Activated naive CD4-positive, alpha-beta T cell treated with anti-CD3 and anti-CD28 coated beads, Interleukin-2, amount 50 U/mL, for 24 hours (primary cell): Measurements from ENCODE around the gene MCHR1.
"Not testable (repeated sequence)": the region's sequence is repeated elsewhere in the genome, so short reads cannot be mapped to it uniquely, and the experiment has no call there.

Source experiments
- H3K27ac Mint-ChIP-seq: one replicate; pipeline ENCODE4 v1.8.0; 2021; ENCODE audit warnings: mild to moderate bottlenecking, mixed read lengths
- H3K27me3 Mint-ChIP-seq: one replicate; pipeline ENCODE4 v1.8.0; 2021; ENCODE audit warnings: mixed read lengths
- H3K36me3 Mint-ChIP-seq: one replicate; pipeline ENCODE4 v1.8.0; 2021; ENCODE audit warnings: mixed read lengths
- H3K4me1 Mint-ChIP-seq: one replicate; pipeline ENCODE4 v1.8.0; 2021; ENCODE audit warnings: mixed read lengths
- H3K4me3 Mint-ChIP-seq: one replicate; pipeline ENCODE4 v1.8.0; 2021; ENCODE audit warnings: mild to moderate bottlenecking, mixed read lengths
- H3K9me3 Mint-ChIP-seq: one replicate; pipeline ENCODE4 v1.8.0; 2021; ENCODE audit warnings: mixed read lengths

Gene MCHR1

GRCh38 chr22:40651057-40651456 lies 28.2 kb upstream of the MCHR1 start:
- Mint-ChIP-seq H3K9me3 (no peaks in the 10 kb centered on the region), H3K4me1 (peaks cover 15% of the 10 kb centered on the region), H3K36me3 (no peaks in the 10 kb centered on the region), H3K27me3 (no peaks in the 10 kb centered on the region), H3K4me3 (no peak overlapping the region), H3K27ac (no peak overlapping the region)

- Mint-ChIP-seq H3K4me3 (peak overlapping the region; percentile 31), H3K36me3 (no peaks in the 10 kb centered on the region), H3K9me3 (no peaks in the 10 kb centered on the region), H3K27ac (peak overlapping the region; percentile 89), H3K27me3 (no peaks in the 10 kb centered on the region), H3K4me1 (peaks cover 11% of the 10 kb centered on the region)
Measured at GRCh38 chr22:40651563-40652501, 27.5 kb upstream of the MCHR1 start.

DNA sequence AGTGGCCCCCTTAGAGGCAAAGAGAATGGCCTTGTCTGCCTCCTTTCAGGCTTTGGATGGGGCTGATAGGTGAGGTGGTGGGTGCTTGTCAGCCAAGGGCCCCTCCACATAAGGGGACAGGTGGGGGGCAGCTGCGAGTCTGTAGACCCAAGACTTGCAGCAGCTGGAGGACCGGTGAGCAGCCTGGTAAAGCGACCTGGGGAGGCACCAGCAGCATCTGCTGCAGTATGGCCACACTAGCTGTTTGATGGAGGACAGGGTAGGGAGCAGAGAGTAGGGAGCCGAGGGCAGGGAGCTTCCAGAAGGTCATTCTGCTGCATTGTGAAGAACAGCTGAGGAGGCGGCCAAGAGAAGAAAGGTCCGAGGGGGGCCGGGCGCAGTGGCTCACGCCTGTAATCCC lies 25.9 kb upstream of the MCHR1 start:
- Mint-ChIP-seq H3K4me1 (peaks cover 11% of the 10 kb centered on the region), H3K36me3 (no peaks in the 10 kb centered on the region), H3K4me3 (no peak overlapping the region), H3K27me3 (no peaks in the 10 kb centered on the region), H3K9me3 (no peaks in the 10 kb centered on the region), H3K27ac (no peak overlapping the region)

DNA sequence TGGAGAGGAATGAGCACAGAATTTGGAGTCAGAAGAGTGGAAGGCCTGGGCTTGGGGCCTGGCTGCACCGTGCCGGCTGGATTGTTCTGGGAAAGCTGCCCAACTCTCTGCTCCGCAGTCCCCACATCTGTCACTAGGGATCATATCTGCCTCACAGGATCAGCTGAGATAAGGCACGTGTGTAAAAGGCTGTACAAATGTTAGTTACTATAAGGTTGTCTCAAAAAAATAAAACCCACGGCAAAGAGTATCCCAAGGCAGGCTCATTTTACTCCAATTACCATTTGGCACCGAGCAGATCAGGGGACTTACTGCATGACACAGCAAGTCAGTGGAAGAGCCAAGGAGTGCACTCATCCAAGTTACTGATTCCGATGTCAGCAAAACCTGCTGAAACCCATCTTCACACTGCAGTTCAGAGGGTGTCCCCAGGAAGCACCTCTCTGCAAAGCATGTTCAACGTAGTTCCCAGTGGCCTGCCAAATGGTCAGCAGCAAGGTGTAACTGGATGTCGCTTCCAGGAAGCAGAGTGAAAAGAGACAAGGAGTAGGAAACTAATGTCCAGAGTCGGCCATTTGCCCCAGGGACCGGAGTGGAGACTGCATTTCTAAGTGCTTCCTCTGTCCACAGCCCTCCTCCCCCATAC lies 24.6 kb upstream of the MCHR1 start:
- no peaks in the 10 kb centered on the region for H3K9me3 Mint-ChIP-seq
- H3K27me3 Mint-ChIP-seq, result no peaks in the 10 kb centered on the region
- H3K4me3 Mint-ChIP-seq, result no peak overlapping the region
- no peaks in the 10 kb centered on the region for H3K36me3 Mint-ChIP-seq
- peaks cover 11% of the 10 kb centered on the region for H3K4me1 Mint-ChIP-seq
- H3K27ac Mint-ChIP-seq, result no peak overlapping the region

DNA sequence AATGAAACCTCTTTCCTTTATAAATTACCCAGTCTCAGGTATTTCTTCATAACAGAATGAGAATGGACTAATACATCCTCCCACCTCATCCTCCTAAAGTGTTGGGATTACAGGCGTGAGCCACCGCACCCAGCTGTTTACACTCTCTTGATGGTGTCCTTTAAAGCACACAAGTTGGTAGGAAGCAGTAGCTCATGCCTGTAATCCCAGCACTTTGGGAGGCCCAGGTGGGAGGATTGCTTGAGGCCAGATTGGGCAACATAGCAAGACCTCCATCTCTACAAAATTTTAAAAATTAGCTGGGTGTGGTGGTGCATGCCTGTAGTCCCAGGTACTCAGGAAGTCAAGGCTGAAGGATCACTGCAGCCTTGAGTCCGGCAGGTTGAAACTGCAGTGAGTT lies 23.3 kb upstream of the MCHR1 start:
- H3K9me3 Mint-ChIP-seq, H3K4me3 Mint-ChIP-seq, H3K27ac Mint-ChIP-seq, H3K27me3 Mint-ChIP-seq, H3K36me3 Mint-ChIP-seq: not testable (repeated sequence)
- H3K4me1 Mint-ChIP-seq, result peaks cover 11% of the 10 kb centered on the region

DNA sequence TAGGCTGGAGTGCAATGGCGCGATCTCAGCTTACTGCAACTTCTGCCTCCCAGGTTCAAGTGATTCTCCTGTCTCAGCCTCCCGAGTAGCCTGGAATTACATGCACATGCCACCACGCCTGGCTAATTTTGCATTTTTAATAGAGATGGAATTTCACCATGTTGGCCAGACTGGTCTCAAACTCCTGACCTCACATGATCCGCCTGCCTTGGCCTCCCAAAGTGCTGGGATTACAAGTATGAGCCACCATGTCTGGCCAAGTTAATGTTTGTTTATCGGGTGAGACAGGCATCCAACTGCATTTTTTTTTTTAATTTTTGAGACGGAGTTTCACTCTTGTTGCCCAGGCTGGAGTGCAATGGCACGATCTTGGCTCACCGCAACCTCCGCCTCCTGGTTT lies 22.6 kb upstream of the MCHR1 start:
- not testable (repeated sequence) for H3K4me1 Mint-ChIP-seq, H3K36me3 Mint-ChIP-seq, H3K4me3 Mint-ChIP-seq, H3K27ac Mint-ChIP-seq, H3K9me3 Mint-ChIP-seq, H3K27me3 Mint-ChIP-seq

- Mint-ChIP-seq H3K27ac (no peak overlapping the region), H3K36me3 (no peaks in the 10 kb centered on the region), H3K27me3 (no peaks in the 10 kb centered on the region), H3K4me3 (no peak overlapping the region), H3K9me3 (no peaks in the 10 kb centered on the region), H3K4me1 (no peaks in the 10 kb centered on the region)
Measured at GRCh38 chr22:40659166-40659565, 20.1 kb upstream of the MCHR1 start.

DNA sequence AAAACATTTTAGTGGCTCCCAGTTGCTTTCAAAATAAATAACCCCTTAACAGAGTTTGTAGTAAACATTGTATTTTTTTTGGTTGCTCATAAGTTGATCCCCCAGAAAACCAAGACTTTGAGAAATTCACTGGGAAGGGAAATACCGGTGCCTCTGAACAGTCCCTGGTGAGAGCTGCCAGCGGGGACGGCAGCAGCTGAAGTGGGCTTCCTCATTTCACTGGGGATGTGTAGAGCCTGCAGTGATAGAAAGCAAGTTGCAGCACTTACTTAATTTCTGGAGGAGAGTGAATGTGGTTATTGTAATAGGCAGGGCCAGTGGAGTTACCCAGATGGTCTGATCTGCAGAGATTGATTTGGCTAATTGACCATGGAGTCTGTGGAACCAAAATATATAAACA lies 18.6 kb upstream of the MCHR1 start:
- no peaks in the 10 kb centered on the region for H3K36me3 Mint-ChIP-seq
- H3K4me1 Mint-ChIP-seq, result no peaks in the 10 kb centered on the region
- H3K4me3 Mint-ChIP-seq, result no peak overlapping the region
- H3K9me3 Mint-ChIP-seq, result no peaks in the 10 kb centered on the region
- H3K27ac Mint-ChIP-seq, result no peak overlapping the region
- H3K27me3 Mint-ChIP-seq, result no peaks in the 10 kb centered on the region

DNA sequence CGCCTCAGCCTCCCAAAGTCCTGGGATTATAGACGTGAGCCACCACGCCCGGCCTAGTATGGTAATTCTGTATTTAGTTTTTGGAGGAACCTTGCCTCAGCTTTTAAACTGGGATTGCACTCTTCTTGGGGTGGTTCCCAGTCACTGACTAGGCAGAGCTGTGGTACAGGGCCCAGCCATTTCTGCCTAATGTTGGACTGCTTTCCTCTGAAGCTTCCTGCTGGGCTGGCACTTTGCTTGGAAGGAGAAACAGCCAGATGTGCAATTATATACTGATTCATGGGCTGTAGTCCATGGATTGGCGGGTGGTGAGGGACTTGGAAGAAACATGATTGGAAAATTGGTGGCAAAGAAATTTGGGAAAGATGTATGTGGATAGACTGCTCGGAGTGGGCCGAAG lies 17.6 kb upstream of the MCHR1 start:
- Mint-ChIP-seq H3K27me3 (no peaks in the 10 kb centered on the region), H3K9me3 (no peaks in the 10 kb centered on the region), H3K4me3 (no peak overlapping the region), H3K36me3 (no peaks in the 10 kb centered on the region), H3K27ac (no peak overlapping the region), H3K4me1 (no peaks in the 10 kb centered on the region)

- Mint-ChIP-seq H3K9me3 (no peaks in the 10 kb centered on the region), H3K27me3 (no peaks in the 10 kb centered on the region), H3K4me3 (no peak overlapping the region), H3K4me1 (peaks cover 16% of the 10 kb centered on the region), H3K27ac (no peak overlapping the region), H3K36me3 (no peaks in the 10 kb centered on the region)
Measured at GRCh38 chr22:40665312-40665711, 14.0 kb upstream of the MCHR1 start.

DNA sequence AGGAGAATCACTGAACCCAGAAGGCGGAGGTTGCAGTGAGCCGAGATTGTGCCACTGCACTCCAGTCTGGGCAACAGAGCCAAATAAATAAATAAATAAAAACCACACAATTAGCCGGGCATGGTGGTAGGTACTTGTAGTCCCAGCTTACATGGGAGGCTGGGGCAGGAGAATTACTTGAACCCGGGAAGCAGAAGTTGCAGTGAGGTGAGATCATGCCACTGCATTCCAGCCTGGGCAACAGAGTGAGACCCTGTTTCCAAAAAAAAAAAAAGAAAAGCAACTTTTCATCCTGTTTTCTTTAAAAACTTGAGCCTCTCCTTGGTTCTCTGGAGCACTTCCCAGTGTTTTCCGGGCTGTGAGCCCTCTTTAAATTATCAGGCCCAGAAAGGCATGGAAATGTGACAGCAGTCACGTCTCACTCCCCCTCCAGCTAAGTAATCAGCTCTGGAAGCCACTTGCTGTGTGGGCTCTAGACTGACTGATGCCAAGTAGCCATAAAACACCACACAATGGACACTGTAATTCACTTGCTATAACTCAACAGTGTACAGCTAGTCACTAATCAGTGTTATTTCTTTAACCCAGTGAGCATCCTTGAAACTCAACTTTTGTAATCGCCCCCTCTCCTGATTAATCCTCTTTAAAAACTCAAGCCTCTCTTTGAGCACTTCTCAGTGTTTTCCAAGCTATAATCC lies 13.0 kb upstream of the MCHR1 start:
- Mint-ChIP-seq H3K9me3 (no peaks in the 10 kb centered on the region), H3K27me3 (no peaks in the 10 kb centered on the region), H3K36me3 (no peaks in the 10 kb centered on the region), H3K4me3 (no peak overlapping the region), H3K27ac (no peak overlapping the region), H3K4me1 (peaks cover 16% of the 10 kb centered on the region)

DNA sequence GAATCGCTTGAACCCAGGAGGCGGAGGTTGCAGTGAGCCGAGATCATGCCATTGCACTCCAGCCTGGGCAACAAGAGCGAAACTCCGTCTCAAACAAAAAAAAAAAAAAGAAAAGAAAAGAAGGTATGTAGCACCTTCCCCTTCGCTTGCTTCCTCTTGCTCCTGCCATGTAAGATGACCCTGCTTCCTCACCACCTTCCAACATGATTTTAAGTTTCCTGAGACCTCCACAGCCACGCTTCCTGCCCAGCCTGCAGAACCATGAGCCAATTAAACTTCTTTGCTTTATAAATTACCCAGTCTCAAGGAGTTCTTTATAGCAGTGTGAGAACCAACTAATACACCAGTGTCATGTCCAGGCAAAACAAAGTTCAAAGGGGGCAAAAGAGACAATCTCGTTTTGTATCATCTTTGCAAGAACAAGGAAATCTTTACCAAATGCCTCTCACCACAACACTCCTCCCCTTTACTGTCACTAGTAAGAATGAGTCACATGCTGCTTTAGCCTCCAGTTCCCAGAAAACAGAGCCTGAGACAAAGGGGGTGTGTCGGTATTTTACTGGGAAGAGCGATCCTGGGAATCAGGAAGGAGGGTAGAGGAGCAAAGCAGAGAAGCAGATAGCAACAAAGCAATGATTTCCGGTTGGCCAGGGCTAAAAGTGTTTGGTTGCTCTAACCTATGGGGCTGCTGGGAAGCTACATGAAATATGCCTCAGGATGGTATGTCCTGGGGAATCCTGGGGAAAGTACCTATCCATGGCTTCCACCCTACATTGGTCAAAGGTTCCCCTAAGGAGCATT lies 10.5 kb upstream of the MCHR1 start:
- Mint-ChIP-seq H3K27ac (no peak overlapping the region), H3K4me3 (no peak overlapping the region), H3K4me1 (peaks cover 16% of the 10 kb centered on the region), H3K36me3 (no peaks in the 10 kb centered on the region), H3K9me3 (no peaks in the 10 kb centered on the region), H3K27me3 (no peaks in the 10 kb centered on the region)

- no peaks in the 10 kb centered on the region for H3K36me3 Mint-ChIP-seq
- H3K4me1 Mint-ChIP-seq, result peaks cover 16% of the 10 kb centered on the region
- H3K4me3 Mint-ChIP-seq, result no peak overlapping the region
- no peaks in the 10 kb centered on the region for H3K9me3 Mint-ChIP-seq
- H3K27ac Mint-ChIP-seq, result no peak overlapping the region
- H3K27me3 Mint-ChIP-seq, result no peaks in the 10 kb centered on the region
Measured at GRCh38 chr22:40670058-40670457, 9.2 kb upstream of the MCHR1 start.

DNA sequence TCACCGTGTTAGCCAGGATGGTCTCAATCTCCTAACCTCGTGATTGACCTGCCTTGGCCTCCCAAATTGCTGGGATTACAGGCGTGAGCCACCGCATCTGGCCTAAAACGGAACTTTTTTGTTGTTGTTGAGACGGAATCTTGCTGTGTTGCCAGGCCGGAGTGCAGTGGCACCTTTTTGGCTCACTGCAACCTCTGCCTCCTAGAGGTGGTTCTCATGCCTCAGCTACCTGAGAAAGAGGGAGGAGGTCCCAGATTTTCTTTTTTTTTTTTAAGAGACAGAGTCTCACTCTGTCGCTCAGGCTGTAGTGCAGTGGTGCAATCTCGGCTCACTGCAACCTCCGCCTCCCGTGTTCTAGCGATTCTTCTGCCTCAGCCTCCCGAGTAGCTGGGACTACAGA lies 7.9 kb upstream of the MCHR1 start:
- no peak overlapping the region for H3K27ac Mint-ChIP-seq
- H3K36me3 Mint-ChIP-seq, result no peaks in the 10 kb centered on the region
- H3K9me3 Mint-ChIP-seq, result no peaks in the 10 kb centered on the region
- no peak overlapping the region for H3K4me3 Mint-ChIP-seq
- H3K4me1 Mint-ChIP-seq, result peaks cover 16% of the 10 kb centered on the region
- H3K27me3 Mint-ChIP-seq, result no peaks in the 10 kb centered on the region

GRCh38 chr22:40671796-40672360 lies 7.4 kb upstream of the MCHR1 start:
- H3K27ac Mint-ChIP-seq, result no peak overlapping the region
- H3K36me3 Mint-ChIP-seq, result no peaks in the 10 kb centered on the region
- no peak overlapping the region for H3K4me3 Mint-ChIP-seq
- H3K4me1 Mint-ChIP-seq, result peaks cover 16% of the 10 kb centered on the region
- no peaks in the 10 kb centered on the region for H3K27me3 Mint-ChIP-seq
- no peaks in the 10 kb centered on the region for H3K9me3 Mint-ChIP-seq
